HFFc6 (cell line): Measurements from ENCODE around the gene KLF6. TPM values are rescaled to one million over a fixed set of nuclear protein-coding genes. Genes with fewer than 3 reads are reported as not detected.

Source experiments
- DNase-seq: peaks from one replicate; pipeline ENCODE4 v3.0.0-alpha.2; 2018
- H3K27ac Mint-ChIP-seq: 2 replicates; pipeline ENCODE4 v1.8.0; 2020; ENCODE audit warnings: mild to moderate bottlenecking, mixed read lengths
- H3K27me3 Mint-ChIP-seq: 2 replicates; pipeline ENCODE4 v1.8.0; 2021; ENCODE audit warnings: mild to moderate bottlenecking, moderate library complexity, mixed read lengths; ENCODE audit not compliant: insufficient read depth
- H3K36me3 Mint-ChIP-seq: 2 replicates; pipeline ENCODE4 v1.8.0; 2021; ENCODE audit warnings: low read depth, mixed read lengths
- H3K4me1 Mint-ChIP-seq: 2 replicates; pipeline ENCODE4 v1.8.0; 2020; ENCODE audit warnings: low read depth, mixed read lengths
- H3K4me3 Mint-ChIP-seq: 2 replicates; pipeline ENCODE4 v1.8.0; 2020; ENCODE audit warnings: mild to moderate bottlenecking, moderate library complexity, mixed read lengths
- H3K9me3 Mint-ChIP-seq: 2 replicates; pipeline ENCODE4 v1.8.0; 2020; ENCODE audit warnings: mild to moderate bottlenecking, mixed read lengths
- CTCF ChIP-seq: fragments of 200-600 bp; sonication (generic); IDR thresholded peaks from 2 replicates; pipeline ENCODE4 v1.5.0; 2021; ENCODE audit warnings: antibody characterized with exemption, mild to moderate bottlenecking
- total RNA-seq, 6 experiments: library from RNA; stranded (reverse); fragmentation: NEBNext Ultra II Directional; extraction: Animal tissue kit (Norgen Biotek cat#: 25700); gene quantifications; 2 replicates in 1 of 6; 3 replicates in 5 of 6; pipeline ENCODE4 v1.2.3, GENCODE V29; 2021

The KLF6 gene
- total RNA-seq, 6 experiments from 2014 or later = 114 to 154 (median 142) TPM

- DNase-seq = no peak
- Mint-ChIP-seq H3K4me3 (no peak overlapping the region), H3K4me1 (peaks cover 22% of the 10 kb centered on the region), H3K27ac (no peak overlapping the region), H3K27me3 (peaks cover 2% of the 10 kb centered on the region; the same call in 1 of the 2 replicates), H3K36me3 (no peaks in the 10 kb centered on the region), H3K9me3 (no peaks in the 10 kb centered on the region)
- TF ChIP-seq CTCF = no peak
Measured at GRCh38 chr10:3749011-3749410, 36.0 kb downstream of the KLF6 start.

- Mint-ChIP-seq H3K4me1 (peaks cover 22% of the 10 kb centered on the region), H3K9me3 (no peaks in the 10 kb centered on the region), H3K4me3 (no peak overlapping the region), H3K27ac (no peak overlapping the region), H3K27me3 (peaks cover 2% of the 10 kb centered on the region; the same call in 1 of the 2 replicates), H3K36me3 (no peaks in the 10 kb centered on the region)
- TF ChIP-seq CTCF = no peak
- DNase-seq = no peak
Measured at GRCh38 chr10:3748484-3748883, 36.5 kb downstream of the KLF6 start.

DNA sequence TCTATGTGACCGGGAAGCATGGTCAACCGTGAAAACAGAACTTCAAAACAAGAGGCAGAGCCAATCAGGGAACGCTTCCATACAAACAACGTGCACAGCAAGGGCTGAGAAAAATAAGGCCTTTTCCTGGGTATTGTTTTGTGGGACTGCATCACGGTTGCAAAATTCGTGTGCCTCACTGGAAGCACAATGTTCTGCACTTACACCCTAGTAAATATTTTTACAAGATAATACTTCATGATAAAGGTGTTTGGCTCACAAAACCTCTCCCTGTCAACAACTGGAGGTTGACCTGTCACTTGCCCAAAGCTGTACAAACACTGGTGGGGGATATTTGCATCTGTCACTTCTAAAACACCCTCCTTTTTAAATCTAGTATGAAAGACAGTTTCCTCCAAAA lies 37.0 kb downstream of the KLF6 start:
- no peak overlapping the region for H3K27ac Mint-ChIP-seq
- peaks cover 22% of the 10 kb centered on the region for H3K4me1 Mint-ChIP-seq
- DNase-seq = no peak

DNA sequence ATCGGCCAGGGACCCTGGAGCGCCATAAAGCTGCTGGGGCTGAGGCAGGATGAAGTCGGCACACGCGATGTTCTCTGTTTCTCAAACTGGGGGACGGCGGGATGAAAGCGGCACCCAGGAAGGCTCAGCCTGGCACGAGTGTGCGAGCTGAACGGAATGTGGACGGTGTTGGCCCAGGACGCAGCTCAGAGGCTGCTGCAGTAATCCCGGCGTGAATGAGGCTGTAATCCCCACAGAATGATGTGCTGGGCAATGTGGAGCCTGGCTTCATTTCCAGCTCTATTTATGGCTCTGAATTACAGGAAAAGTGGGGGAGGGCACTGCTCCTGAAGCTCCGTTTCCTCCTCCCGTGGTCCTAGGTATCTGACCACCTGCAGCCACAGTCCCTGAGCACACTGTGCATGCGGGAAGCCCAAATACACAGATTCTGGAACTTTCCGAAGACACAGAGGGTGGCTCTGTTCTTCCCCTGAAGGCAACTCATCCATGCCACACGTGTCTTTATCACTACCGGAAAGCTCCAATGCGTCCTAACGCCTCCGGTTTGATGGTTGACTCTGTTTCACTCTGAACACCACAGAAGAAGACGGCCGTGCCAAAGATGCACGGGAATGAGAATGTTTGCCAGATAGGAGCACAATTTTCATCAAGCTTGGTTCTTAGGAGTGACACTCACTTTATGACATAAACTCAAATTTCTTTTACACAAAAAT lies 37.6 kb downstream of the KLF6 start:
- Mint-ChIP-seq H3K36me3 (no peaks in the 10 kb centered on the region), H3K4me3 (no peak overlapping the region), H3K27me3 (peaks cover 2% of the 10 kb centered on the region; the same call in 1 of the 2 replicates), H3K4me1 (peaks cover 26% of the 10 kb centered on the region), H3K27ac (no peak overlapping the region), H3K9me3 (no peaks in the 10 kb centered on the region)
- no peak for DNase-seq
- no peak for TF ChIP-seq CTCF

More for the DNA sequence above, 37.0 kb downstream of the KLF6 start:
- Mint-ChIP-seq H3K36me3 (no peaks in the 10 kb centered on the region), H3K4me3 (no peak overlapping the region), H3K27me3 (peaks cover 2% of the 10 kb centered on the region; the same call in 1 of the 2 replicates), H3K9me3 (no peaks in the 10 kb centered on the region)
- TF ChIP-seq CTCF = no peak

GRCh38 chr10:3746634-3747033 lies 38.4 kb downstream of the KLF6 start:
- Mint-ChIP-seq H3K9me3 (no peaks in the 10 kb centered on the region), H3K27ac (no peak overlapping the region), H3K36me3 (no peaks in the 10 kb centered on the region), H3K4me1 (peaks cover 31% of the 10 kb centered on the region), H3K27me3 (peaks cover 2% of the 10 kb centered on the region; the same call in 1 of the 2 replicates), H3K4me3 (no peak overlapping the region)
- DNase-seq = no peak
- TF ChIP-seq CTCF = no peak
